ENCODE measurements around the gene ZCCHC10.
A peak's percentile ranks its signal among the peaks of the same experiment; 100 is the strongest.
"Not testable (repeated sequence)": the region's sequence is repeated elsewhere in the genome, so short reads cannot be mapped to it uniquely, and the experiment has no call there.

ZCCHC10 gene

GRCh38 chr5:132979367-132979940 lies 46.9 kb downstream of the ZCCHC10 start:
- no peaks in the 10 kb centered on the region for H3K36me3 ChIP-seq (ENCODE audit: insufficient read depth, low read length)
- no peaks in the 10 kb centered on the region; the same call in none of the 2 replicates for H3K9me3 ChIP-seq (ENCODE audit: control insufficient read depth, insufficient read depth, low read length)
- H3K4me1 ChIP-seq (ENCODE audit: insufficient read depth, low read length): no peaks in the 10 kb centered on the region
- no peak overlapping the region for H3K9ac ChIP-seq (ENCODE audit: low read depth, low read length)

GRCh38 chr5:132976852-132977251 lies 49.5 kb downstream of the ZCCHC10 start:
- H3K9me3 ChIP-seq (ENCODE audit: control insufficient read depth, insufficient read depth, low read length): no peaks in the 10 kb centered on the region; the same call in none of the 2 replicates
- no peak overlapping the region for H3K9ac ChIP-seq (ENCODE audit: low read depth, low read length)

GRCh38 chr5:132972436-132972828 lies 53.9 kb downstream of the ZCCHC10 start:
- H3K36me3 ChIP-seq (ENCODE audit: insufficient read depth, low read length); H3K9me3 ChIP-seq (ENCODE audit: control insufficient read depth, insufficient read depth, low read length); H3K4me1 ChIP-seq (ENCODE audit: insufficient read depth, low read length); H3K9ac ChIP-seq (ENCODE audit: low read depth, low read length): not testable (repeated sequence)

More at GRCh38 chr5:132976852-132977251, 49.5 kb downstream of the ZCCHC10 start:
- Histone ChIP-seq H3K36me3 (ENCODE audit: insufficient read depth, low read length) (no peaks in the 10 kb centered on the region), H3K4me1 (ENCODE audit: insufficient read depth, low read length) (no peaks in the 10 kb centered on the region)

- Histone ChIP-seq H3K4me1 (ENCODE audit: insufficient read depth, low read length) (no peaks in the 10 kb centered on the region), H3K9ac (ENCODE audit: low read depth, low read length) (no peak overlapping the region), H3K36me3 (ENCODE audit: insufficient read depth, low read length) (no peaks in the 10 kb centered on the region), H3K9me3 (ENCODE audit: control insufficient read depth, insufficient read depth, low read length) (no peaks in the 10 kb centered on the region)
Observed at GRCh38 chr5:132971483-132972435, 54.6 kb downstream of the ZCCHC10 start.

GRCh38 chr5:132965120-132965519 lies 61.2 kb downstream of the ZCCHC10 start:
- Histone ChIP-seq H3K36me3 (ENCODE audit: insufficient read depth, low read length) (no peaks in the 10 kb centered on the region), H3K9me3 (ENCODE audit: control insufficient read depth, insufficient read depth, low read length) (no peaks in the 10 kb centered on the region), H3K4me1 (ENCODE audit: insufficient read depth, low read length) (no peaks in the 10 kb centered on the region), H3K9ac (ENCODE audit: low read depth, low read length) (no peak overlapping the region)

GRCh38 chr5:132963171-132964104 lies 62.9 kb downstream of the ZCCHC10 start, which contains the start of gene AFF4:
Gene AFF4, minus strand, starts transcription at chr5:132963634. Its CDS starts 26,445 bp downstream, at chr5:132937189.
- no peaks in the 10 kb centered on the region for H3K4me1 ChIP-seq (ENCODE audit: insufficient read depth, low read length)
- H3K9ac ChIP-seq (ENCODE audit: low read depth, low read length): peak within 1 kb of the TSS; percentile 96
- 0 out of 2 replicates have a peak, but pooled peaks cover 3% of the 10 kb centered on the region for H3K36me3 ChIP-seq (ENCODE audit: insufficient read depth, low read length)
- no peaks in the 10 kb centered on the region for H3K9me3 ChIP-seq (ENCODE audit: control insufficient read depth, insufficient read depth, low read length)

- Histone ChIP-seq H3K9ac (ENCODE audit: low read depth, low read length) (peak overlapping the region; percentile 96), H3K36me3 (ENCODE audit: insufficient read depth, low read length) (0 out of 2 replicates have a peak, but pooled peaks cover 3% of the 10 kb centered on the region), H3K9me3 (ENCODE audit: control insufficient read depth, insufficient read depth, low read length) (no peaks in the 10 kb centered on the region), H3K4me1 (ENCODE audit: insufficient read depth, low read length) (no peaks in the 10 kb centered on the region)
Observed at GRCh38 chr5:132962429-132963021, 63.8 kb downstream of the ZCCHC10 start.

- Histone ChIP-seq H3K36me3 (ENCODE audit: insufficient read depth, low read length) (0 out of 2 replicates have a peak, but pooled peaks cover 3% of the 10 kb centered on the region), H3K9ac (ENCODE audit: low read depth, low read length) (peak overlapping the region; percentile 96), H3K4me1 (ENCODE audit: insufficient read depth, low read length) (no peaks in the 10 kb centered on the region), H3K9me3 (ENCODE audit: control insufficient read depth, insufficient read depth, low read length) (no peaks in the 10 kb centered on the region)
Observed at GRCh38 chr5:132961887-132962286, 64.5 kb downstream of the ZCCHC10 start.

GRCh38 chr5:132961123-132961815 lies 65.1 kb downstream of the ZCCHC10 start:
- not testable (repeated sequence) for H3K4me1 ChIP-seq (ENCODE audit: insufficient read depth, low read length); H3K9me3 ChIP-seq (ENCODE audit: control insufficient read depth, insufficient read depth, low read length); H3K36me3 ChIP-seq (ENCODE audit: insufficient read depth, low read length)
- peak overlapping the region; percentile 96 for H3K9ac ChIP-seq (ENCODE audit: low read depth, low read length)

- H3K9ac ChIP-seq (ENCODE audit: low read depth, low read length); H3K9me3 ChIP-seq (ENCODE audit: control insufficient read depth, insufficient read depth, low read length); H3K36me3 ChIP-seq (ENCODE audit: insufficient read depth, low read length); H3K4me1 ChIP-seq (ENCODE audit: insufficient read depth, low read length): not testable (repeated sequence)
Observed at GRCh38 chr5:132956166-132956799, 70.1 kb downstream of the ZCCHC10 start.

- Histone ChIP-seq H3K9me3 (ENCODE audit: control insufficient read depth, insufficient read depth, low read length) (no peaks in the 10 kb centered on the region), H3K4me1 (ENCODE audit: insufficient read depth, low read length) (no peaks in the 10 kb centered on the region; the same call in 1 of the 2 replicates), H3K36me3 (ENCODE audit: insufficient read depth, low read length) (peaks cover 2% of the 10 kb centered on the region; the same call in 1 of the 2 replicates)
Observed at GRCh38 chr5:132953710-132954109, 72.6 kb downstream of the ZCCHC10 start.

GRCh38 chr5:132952829-132953228 lies 73.5 kb downstream of the ZCCHC10 start:
- no peaks in the 10 kb centered on the region; the same call in 1 of the 2 replicates for H3K36me3 ChIP-seq (ENCODE audit: insufficient read depth, low read length)
- no peaks in the 10 kb centered on the region for H3K9me3 ChIP-seq (ENCODE audit: control insufficient read depth, insufficient read depth, low read length)
- H3K4me1 ChIP-seq (ENCODE audit: insufficient read depth, low read length): no peaks in the 10 kb centered on the region; the same call in 1 of the 2 replicates
- H3K9ac ChIP-seq (ENCODE audit: low read depth, low read length): no peak overlapping the region

More at GRCh38 chr5:132953710-132954109, 72.6 kb downstream of the ZCCHC10 start:
- no peak overlapping the region for H3K9ac ChIP-seq (ENCODE audit: low read depth, low read length)

GRCh38 chr5:132951897-132952296 lies 74.5 kb downstream of the ZCCHC10 start:
- Histone ChIP-seq H3K9me3 (ENCODE audit: control insufficient read depth, insufficient read depth, low read length) (no peaks in the 10 kb centered on the region), H3K36me3 (ENCODE audit: insufficient read depth, low read length) (no peaks in the 10 kb centered on the region; the same call in 1 of the 2 replicates), H3K9ac (ENCODE audit: low read depth, low read length) (no peak overlapping the region), H3K4me1 (ENCODE audit: insufficient read depth, low read length) (no peaks in the 10 kb centered on the region; the same call in 1 of the 2 replicates)

All from ES-I3 (cell line).